ENCODE measurements around the gene DKK3. TPM values are rescaled to one million over a fixed set of nuclear protein-coding genes. Genes with fewer than 3 reads are reported as not detected.

DKK3 gene
- polyA plus RNA-seq, 1 experiment, result 1,276 TPM

GRCh38 chr11:11977206-11977938, 31.1 kb downstream of the DKK3 start:
- no peak for TF ChIP-seq CTCF (IDR thresholded peaks at IDR 0.05; ENCODE audit: insufficient read depth, low read depth, low read length)
- ChIA-PET CTCF (interaction anchor here (0.5 to 3.5 kb wide), 6 partner anchors 8 to 67 kb away, joined by 3 to 16 read pairs (median 4); no protein-coding TSS in a partner anchor), POLR2A (no interaction called here)
- H3K4me3 ChIP-seq (ENCODE audit: low read depth, low read length), result no peak overlapping the region
- H3K36me3 ChIP-seq (ENCODE audit: control insufficient read depth, insufficient read depth, low read length), result 0 out of 2 replicates have a peak, but pooled peaks cover 2% of the 10 kb centered on the region
- H3K27me3 ChIP-seq (ENCODE audit: control insufficient read depth, insufficient read depth, low read length), result no peaks in the 10 kb centered on the region
- peak; percentile 84 for DNase-seq (ENCODE audit: low read depth)

GRCh38 chr11:11976481-11977127, 31.8 kb downstream of the DKK3 start:
- ChIA-PET POLR2A (no interaction called here), CTCF (interaction anchor here (0.5 to 3.5 kb wide), 7 partner anchors 9 to 67 kb away, joined by 3 to 16 read pairs (median 4); no protein-coding TSS in a partner anchor)
- no peak for TF ChIP-seq CTCF (IDR thresholded peaks at IDR 0.05; ENCODE audit: insufficient read depth, low read depth, low read length)
- Histone ChIP-seq H3K36me3 (ENCODE audit: control insufficient read depth, insufficient read depth, low read length) (0 out of 2 replicates have a peak, but pooled peaks cover 2% of the 10 kb centered on the region), H3K27me3 (ENCODE audit: control insufficient read depth, insufficient read depth, low read length) (no peaks in the 10 kb centered on the region), H3K4me3 (ENCODE audit: low read depth, low read length) (no peak overlapping the region)
- DNase-seq (ENCODE audit: low read depth), result no peak

GRCh38 chr11:11975201-11976092, 33.0 kb downstream of the DKK3 start:
- H3K27me3 ChIP-seq (ENCODE audit: control insufficient read depth, insufficient read depth, low read length), result no peaks in the 10 kb centered on the region
- no peak for TF ChIP-seq CTCF (IDR thresholded peaks at IDR 0.05; ENCODE audit: insufficient read depth, low read depth, low read length)
- POLR2A ChIA-PET, result no interaction called here
- DNase-seq (ENCODE audit: low read depth), result no peak
- H3K4me3 ChIP-seq (ENCODE audit: low read depth, low read length), result no peak overlapping the region
- H3K36me3 ChIP-seq (ENCODE audit: control insufficient read depth, insufficient read depth, low read length), result 0 out of 2 replicates have a peak, but pooled peaks cover 2% of the 10 kb centered on the region
- CTCF ChIA-PET, result interaction anchor here (1.6 to 3.5 kb wide), 3 partner anchors 9 to 68 kb away, joined by 5 to 16 read pairs (median 10); no protein-coding TSS in a partner anchor

GRCh38 chr11:11973866-11974265, 34.6 kb downstream of the DKK3 start:
- H3K36me3 ChIP-seq (ENCODE audit: control insufficient read depth, insufficient read depth, low read length), result peaks cover 3% of the 10 kb centered on the region; the same call in 1 of the 2 replicates
- no peak for TF ChIP-seq CTCF (IDR thresholded peaks at IDR 0.05; ENCODE audit: insufficient read depth, low read depth, low read length)
- DNase-seq (ENCODE audit: low read depth), result no peak
- CTCF ChIA-PET, result interaction anchor here (1.2 to 2.6 kb wide), 3 partner anchors 44 to 74 kb away, joined by 3 to 10 read pairs (median 3); no protein-coding TSS in a partner anchor
- H3K4me3 ChIP-seq (ENCODE audit: low read depth, low read length), result no peak overlapping the region
- no peaks in the 10 kb centered on the region for H3K27me3 ChIP-seq (ENCODE audit: control insufficient read depth, insufficient read depth, low read length)
- POLR2A ChIA-PET, result no interaction called here

Measured in BJ (cell line).